CMK (cell line): ENCODE measurements around the gene PDLIM5.
"Not testable (repeated sequence)": the region's sequence is repeated elsewhere in the genome, so short reads cannot be mapped to it uniquely, and the experiment has no call there.

ENCODE experiments used
- DNase-seq: peaks from one replicate; pipeline ENCODE4 v3.0.0-alpha.2; 2010; ENCODE audit warnings: low read depth

The PDLIM5 gene

DNA sequence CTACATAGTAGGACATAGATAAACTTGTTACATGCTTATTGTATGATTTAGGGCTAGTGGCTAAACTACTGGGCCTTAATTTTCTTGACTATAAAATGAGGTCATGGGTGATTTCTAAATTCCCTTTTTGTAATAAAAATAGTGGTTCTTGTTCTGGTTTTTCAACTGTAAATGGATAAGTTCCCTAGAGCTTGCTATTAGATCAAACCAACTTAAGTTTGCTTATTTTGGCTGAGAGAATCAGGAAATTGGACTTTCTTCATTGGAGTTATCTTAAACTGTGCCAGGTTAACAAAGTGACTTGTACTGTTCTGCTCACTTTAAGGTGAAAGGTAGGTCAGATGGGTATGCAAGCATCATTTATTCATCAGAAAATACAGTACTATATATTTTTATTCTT lies 78.3 kb downstream of the PDLIM5 start:
- DNase-seq: no peak

DNA sequence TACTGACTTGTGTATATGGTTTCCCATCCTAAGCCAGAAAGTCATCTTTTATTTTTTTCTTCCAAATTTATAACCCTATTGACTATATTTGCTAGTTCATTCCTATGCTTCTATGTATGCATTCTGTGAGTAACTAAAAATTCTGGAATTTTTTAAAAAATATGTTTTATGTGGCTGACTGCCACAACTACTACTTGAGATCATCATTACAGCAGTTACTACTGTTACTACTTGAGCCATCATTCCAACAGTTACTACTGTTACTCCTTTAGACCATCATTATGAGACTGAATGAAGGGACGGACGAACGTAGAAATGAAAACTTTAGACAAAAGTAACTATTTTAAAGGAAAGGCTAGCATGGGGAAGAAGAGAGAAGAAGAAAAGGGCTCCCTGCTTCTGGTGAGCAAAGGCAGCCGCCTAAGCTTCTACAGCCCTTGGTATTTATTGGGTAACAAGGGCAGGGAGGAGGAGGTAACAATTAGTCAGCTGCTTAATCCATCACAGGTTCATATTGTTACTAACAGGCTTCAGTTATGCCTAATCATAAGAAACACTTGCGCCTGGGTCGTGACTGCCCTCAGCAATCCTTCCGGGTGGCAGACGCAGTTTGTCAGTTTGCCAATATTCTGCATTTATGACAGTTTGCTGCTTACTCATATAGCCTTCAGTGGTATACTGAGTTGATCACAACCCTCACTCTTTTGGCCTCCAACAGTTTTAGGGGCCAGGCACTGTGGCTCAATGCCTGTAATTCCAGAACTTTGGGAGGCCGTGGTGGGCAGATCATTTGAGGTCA lies 80.4 kb downstream of the PDLIM5 start:
- no peak for DNase-seq

DNA sequence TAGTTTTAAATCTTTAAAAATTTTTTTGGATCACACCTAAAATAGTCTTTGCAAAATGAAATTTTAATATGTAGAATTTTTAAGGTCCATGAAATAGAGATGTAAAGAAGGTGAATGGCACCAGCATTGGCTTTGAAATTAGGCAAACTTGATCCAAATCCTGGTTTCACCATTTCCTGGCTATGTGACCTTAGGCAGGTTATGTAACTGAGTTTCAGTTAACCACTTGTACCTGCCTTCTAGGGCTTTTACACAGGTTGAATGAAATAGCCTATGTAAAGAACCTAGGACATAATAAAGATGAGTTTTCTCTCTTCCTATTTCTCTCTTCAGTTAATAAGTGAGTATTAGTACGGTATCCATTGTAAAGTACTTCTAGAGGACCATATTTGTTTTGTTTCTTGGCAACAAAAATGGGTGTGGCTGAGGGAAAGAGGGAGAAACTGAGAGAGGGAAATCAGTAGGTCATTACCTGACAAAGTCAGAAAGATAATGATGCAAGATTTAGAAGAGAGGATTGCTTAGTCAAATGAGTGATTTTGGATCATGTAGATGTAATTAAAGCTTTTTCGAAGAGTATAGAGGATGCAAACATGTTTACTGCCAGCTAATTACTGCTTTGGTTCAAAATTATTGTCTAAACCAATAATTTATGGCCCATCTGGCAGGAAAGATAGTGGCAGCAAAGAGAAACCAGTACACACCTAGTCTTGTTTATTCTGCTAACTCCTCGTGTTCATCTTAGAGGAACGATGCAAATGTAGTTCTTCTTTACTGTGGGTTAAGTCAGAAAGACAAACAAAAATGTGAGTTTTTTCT lies 81.9 kb downstream of the PDLIM5 start:
- no peak for DNase-seq

DNA sequence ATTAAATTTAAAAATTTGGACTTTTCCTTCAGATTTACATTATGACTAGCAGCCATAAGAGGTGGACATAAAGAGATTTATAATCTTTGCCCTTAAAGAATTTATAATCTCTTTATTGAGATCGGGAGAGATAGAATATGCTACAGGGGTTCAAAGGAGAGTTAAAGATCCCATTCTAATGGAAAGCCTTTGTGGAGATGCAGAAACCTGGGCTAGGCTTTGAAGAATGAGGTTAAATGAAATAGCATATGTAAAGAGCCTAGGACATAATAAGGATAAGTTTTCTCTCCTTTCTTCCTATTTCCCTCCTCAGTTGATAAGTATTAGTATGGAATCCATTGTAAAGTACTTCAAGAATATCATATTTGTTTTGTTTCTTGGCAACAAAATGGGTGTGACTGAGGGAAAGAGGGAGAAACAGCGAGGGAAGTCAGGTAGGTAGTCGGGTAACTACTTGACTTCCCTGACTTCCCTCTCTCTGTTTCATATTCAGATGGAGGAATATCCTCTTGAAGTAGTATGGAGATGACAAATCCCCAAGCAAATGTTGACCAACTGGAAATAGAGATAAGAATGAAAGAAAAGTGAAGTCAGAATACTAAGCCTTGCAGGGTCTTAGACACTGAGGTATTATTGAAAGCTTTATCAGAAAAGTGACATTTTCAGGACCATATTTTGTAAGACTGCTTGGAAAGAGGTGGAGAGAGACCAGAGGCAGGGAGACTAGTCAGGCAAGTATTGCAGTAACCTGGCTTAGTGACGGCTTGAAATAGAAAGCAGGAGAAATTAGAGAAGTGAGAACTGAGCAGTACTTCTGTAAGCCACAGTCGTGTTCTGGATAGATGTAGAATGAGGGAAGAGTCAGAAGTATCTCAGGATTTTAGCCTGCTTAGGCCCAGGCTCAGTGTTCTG lies 82.9 kb downstream of the PDLIM5 start:
- peak; percentile 32 for DNase-seq

DNA sequence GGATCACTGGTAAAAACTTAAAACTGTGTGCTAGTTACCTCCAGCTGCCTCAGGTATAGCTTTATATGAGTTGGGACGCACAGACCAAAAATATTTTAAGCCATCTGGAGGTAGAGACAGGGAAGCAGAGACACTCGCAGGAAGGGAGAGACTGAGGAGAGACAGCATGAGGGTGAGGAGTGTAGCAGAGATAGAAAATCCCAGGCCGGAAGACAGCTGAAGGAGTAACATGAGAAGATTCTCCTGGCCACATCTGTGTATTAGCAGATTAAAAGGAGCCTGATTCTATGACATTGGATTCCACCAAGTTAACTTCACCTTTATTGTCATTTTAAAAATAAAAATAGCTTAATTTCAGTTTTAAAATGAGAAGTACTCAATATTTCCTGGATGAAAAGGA lies 84.3 kb downstream of the PDLIM5 start:
- no peak for DNase-seq

DNA sequence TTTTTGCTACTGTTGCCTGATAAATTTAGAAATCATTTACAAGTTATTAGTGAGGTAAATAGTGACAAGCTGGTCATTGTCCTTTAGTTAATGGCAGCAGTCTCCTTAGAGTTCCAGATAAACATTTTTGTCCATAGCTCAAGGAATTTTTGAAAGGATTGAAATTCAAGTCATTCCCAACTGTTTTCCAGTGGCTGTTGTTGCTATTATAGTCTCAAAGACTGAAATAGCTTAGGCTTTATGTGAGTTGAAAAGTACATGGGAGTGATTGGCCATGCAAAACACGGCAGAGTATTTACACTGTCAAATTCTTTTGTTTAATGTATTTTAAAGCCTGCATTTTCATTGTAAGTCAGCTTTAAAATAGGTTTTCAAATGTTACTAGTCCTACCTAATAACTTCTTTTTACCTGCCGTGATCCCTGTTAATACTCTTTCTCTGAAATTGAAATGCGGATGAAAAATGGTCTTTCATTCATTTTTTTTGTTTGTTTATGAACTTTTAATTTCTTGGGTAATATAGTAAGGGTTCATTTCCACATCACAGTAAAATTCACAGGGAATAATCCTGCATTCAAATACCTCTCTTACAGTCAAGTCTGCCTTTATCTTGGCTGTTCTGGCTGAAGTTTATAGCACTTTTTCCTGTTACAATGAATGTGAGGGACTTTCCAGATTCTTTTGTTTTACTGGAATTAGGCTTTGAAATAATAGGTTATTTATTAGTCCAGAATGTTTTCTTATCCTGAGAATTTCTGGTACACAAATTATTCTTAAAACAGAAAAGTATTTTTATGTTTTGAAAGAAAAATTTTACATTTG lies 85.1 kb downstream of the PDLIM5 start:
- no peak for DNase-seq

DNA sequence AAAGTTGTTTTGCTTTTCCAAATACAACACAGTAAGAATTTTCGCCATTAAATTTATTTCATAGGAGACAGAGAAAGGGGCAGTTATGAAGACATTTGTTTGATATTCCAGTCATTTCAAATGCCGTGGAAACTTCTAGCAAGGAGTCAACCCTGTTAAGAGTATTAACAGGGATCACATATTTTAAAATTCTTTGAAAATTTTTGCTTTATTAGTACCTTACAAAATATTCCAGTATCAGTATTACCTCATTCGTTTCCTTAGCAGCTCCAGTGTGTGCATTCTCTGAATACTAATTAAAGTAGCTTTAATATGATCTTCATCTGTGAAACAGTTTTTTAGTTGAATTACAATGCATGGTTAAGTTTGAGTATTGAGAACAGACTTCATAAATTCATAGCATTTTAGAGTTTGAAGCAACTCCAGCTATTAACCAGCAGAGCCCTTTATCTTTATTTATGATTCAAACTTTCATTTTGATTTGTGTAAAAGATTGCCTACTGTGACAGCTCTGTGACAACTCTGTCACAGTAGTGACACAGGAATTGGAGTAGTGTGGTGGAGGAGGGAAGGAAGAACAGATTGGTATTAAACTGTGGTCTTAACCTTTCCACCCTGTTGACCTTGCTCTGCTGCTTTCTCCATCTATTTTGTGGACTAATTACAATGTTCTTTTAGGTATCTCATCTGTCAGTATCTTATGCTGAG lies 86.3 kb downstream of the PDLIM5 start:
- DNase-seq: no peak

DNA sequence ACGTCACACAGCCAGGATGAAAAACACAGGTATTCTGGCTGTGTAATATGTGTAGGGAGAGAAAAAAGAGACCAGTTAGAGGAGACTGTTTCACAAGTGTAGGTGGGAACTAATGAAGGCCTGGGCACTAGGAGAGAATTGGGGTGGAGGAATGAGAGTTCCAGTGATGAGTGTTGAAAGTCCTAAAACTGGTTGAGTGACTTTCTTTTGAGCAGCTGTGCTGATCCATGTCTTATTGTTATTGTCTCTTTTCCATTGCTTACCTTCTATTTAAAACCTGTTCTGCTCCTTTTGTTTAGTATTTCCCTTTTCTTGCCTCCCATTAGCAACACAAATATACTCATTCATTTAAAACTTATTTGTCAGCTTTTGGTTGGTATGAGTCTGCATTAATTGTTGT lies 88.7 kb downstream of the PDLIM5 start:
- no peak for DNase-seq

DNA sequence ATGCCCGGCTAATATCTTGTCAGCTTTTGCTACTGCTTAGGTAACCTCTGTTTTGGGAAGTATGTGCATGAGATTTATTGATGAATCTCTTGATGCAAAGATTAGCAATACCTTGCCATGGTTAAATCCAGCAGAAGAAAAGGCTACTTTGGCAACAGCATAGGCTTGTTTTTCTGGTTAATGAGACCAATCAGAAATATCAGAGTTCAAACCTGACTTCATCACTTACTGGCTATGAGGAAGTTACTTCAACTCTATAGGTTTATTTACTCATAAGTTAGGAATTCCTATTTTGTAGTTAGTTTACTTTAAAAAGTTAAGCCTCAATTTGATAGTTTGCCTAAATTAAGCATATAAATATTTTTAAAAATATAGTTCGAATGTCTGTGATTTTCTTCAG lies 93.1 kb downstream of the PDLIM5 start:
- no peak for DNase-seq

DNA sequence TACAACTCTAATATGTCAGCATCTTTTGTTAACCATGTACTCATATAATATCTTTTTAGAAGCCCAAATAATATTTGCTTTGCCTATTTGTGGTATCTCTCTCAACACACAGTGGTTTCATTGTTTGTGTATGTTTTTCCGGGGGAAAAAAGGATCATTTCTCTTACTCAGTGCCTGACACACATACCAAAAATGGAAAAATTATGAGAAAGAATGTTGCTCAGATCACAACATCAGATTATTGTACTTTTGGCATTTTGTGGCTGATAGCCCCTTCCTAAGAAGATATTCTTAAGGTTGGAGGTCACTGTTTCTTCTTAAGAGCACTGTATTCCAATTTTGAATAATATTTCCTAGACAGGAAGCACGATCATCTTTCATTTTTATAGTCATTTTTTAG lies 93.6 kb downstream of the PDLIM5 start:
- no peak for DNase-seq

DNA sequence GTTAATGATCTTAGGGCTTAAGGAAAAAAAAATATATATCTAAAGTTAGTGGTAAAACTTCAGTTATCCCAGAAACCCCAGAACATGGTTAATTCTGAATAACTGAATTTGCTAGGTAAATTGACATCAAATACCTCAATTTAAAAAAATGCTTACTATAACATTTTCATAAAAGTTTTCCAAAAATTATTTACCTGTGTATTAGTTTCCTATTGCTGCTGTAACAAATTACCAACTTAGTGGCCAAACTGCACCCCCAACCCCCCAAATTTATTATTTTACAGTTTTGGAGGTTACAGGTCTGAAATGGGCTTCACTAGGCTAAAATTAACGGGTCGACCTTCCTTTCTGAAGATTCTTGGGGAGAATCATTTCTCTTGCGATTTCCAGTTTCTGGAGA lies 95.2 kb downstream of the PDLIM5 start:
- DNase-seq: no peak

DNA sequence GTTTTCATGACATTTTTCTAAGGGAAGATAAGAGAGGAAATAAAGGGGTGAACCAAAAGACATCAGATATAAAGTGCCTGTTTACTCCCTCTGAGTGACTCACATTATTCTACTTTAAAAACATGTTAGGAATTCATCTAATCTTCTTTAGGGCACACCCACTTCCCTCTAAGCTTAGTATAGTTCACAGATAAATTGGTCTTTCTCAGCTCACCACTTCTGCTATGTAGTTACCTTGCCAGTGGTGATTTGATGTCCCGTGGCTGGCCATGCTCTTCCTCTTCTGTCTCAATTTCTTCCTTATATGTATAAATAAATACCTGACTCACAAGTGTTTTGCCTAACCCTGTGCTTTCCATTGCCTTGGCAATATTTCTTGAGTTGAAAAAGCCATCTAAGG lies 96.8 kb downstream of the PDLIM5 start:
- DNase-seq: no peak

DNA sequence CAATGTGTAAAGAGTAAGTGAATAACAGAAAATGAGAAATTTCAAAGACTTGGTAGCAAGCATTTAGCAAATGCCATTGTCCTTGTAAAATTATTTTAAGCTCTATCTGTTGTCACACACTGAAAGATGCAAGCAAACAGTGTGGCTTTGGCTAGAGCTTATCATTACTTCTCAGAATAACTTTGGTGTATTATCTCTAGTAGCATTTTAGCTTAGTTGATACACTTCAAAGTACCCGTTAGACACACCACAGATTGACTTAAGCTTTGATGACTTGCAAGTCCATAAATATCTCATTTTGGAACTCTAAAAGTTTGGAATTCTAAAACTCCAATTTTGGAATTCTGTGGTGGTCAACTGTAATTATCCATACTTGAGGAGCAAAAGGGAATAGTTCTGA lies 98.6 kb downstream of the PDLIM5 start:
- DNase-seq: peak; percentile 36

DNA sequence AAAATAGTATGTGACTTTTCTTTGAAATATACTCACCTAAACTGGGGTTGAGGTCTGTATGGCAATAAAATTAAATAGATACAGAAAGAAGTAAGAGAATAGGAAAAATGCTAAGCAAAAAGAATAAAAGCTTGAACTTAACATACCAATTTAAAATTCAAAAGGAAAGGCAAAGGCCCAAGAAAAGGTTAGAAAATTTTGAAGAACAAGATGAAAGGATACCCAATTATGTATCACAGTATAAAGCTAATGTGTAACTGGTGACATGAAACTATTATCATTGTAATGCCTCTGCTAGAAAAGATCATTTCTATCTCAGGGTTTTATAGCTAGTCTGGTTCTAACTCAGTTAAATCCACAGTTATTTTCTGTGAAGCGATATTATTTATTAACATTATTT lies 99.1 kb downstream of the PDLIM5 start:
- DNase-seq: no peak

DNA sequence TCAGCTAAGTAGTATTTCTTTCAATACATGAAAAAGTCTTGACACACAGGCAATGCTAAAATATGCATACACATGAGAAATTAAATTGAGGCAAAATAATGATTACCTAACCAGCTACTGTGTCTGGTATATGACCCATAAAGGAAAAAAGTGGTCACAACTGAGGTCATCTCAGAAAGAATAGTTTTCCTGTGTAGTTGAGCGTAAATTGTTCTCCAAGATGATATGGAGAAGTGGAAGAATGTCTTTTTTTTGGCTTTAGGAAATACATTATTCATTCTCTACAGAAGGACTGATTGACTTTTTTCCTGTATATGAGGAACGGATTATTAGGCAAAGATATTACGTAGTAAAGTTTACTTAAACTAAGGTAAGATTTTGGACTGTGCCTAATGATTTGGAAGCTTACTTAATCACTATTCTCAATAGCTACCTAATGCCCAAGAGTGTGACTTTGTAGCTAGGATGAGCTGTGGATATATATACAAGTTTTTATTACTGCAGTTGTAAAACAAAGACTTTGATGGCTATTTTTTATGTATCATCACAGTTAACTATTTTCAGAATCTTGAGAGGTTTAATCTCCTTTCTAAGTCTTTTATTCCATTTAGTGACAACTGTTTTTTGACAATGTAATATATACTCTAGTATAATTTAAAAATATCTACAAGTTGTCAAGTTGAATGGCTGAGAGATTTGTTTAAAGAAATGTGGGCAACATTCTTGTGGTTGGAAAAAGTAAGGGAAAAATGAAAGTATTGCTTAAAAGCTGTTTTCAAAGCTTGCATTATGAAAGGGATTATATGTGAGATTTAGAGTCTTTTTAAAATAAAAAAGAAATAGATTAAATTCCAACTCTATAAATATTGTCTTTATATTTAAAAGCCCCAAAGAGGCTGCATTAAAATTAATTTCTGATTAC lies 100.2 kb downstream of the PDLIM5 start:
- DNase-seq: no peak

DNA sequence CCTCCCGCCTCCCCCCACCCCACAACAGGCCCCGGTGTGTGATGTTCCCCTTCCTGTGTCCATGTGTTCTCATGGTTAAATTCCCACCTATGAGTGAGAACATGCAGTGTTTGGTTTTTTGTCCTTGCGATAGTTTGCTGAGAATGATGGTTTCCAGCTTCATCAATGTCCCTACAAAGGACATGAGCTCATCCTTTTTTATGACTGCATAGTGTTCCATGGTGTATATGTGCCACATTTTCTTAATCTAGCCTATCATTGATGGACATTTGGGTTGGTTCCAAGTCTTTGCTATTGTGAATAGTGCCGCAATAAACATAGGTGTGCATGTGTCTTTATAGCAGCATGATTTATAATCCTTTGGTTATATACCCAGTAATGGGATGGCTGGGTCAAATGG lies 104.3 kb downstream of the PDLIM5 start:
- not testable (repeated sequence) for DNase-seq

DNA sequence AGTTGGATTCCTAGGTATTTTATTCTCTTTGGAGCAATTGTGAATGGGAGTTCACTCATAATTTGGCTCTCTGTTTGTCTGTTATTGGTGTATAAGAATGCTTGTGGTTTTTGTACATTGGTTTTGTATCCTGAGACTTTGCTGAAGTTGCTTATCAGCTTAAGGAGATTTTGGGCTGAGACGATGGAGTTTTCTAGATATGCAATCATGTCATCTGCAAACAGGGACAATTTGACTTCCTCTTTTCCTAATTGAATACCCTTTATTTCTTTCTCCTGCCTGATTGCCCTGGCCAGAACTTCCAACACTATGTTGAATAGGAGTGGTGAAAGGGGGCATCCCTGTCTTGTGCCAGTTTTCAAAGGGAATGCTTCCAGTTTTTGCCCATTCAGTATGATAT lies 105.9 kb downstream of the PDLIM5 start:
- not testable (repeated sequence) for DNase-seq

DNA sequence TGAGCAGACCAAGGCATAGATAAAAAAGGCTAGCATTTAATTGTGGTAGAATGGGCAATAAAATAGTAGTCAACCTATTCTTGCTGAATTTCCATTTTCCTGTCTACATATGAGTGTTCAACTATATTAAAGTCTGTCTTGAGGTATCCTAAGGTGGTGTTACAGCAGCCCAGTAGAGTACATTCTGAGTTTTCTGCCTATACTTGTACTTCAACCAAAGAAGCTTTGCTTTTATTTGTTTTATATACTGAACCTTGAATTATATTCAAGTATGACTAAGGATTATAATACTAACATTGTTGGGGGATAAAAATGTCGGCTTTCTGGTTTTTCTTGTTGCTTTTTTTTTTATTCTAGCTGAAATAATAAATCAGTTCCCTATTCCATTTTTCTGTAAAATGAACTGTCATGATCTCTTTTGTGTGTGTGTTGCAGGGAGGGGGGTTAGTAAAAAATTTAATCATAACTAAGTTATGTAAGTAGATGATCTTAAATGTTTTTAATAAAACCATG lies 106.7 kb downstream of the PDLIM5 start:
- no peak for DNase-seq

DNA sequence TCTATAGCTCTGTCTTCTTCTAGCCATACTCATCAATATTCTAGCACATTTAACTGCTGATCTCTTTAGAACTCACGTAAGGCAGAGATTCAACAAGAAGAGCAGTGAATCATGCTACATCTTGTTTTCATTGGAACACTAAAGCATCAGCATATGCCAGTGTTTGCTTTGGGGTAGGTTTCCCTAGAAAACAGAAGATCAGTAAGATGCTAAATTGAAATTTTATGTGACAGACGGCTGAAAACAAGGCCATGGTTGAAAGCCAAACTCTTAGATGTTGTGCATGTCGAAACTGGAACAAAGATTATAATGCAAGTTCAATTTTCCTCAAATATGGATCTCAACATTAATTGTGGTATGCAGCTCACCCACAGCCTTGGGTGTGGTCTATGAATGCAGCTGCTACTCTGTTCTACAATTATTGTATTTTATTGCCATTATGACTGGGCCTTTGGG lies 107.6 kb downstream of the PDLIM5 start:
- DNase-seq: no peak
